ENCODE data around the gene FAM228A.

The FAM228A gene

DNA sequence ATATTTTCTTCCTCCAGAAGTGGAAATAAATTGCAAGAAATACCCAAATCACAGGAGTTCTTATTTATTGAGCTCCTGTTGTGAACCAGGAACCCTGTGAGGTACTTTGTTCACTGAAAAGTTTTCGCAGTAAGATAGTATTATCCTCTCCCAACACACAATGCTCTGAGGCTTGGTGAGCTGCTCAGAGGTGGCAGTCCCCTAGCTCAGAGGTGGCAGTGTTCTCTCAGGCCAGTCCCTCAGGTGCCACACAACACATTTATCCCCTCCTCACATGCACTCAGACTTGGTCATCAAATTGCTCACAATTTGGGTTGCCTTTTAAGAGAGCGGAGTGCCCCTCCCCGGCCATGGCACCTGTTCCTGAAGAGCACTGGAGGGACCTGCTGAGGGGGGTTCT lies 25.9 kb downstream of the FAM228A start:
- DNase-seq (ENCODE audit: extremely low read depth, low read depth): no peak
- TF ChIP-seq, protein P1, sequence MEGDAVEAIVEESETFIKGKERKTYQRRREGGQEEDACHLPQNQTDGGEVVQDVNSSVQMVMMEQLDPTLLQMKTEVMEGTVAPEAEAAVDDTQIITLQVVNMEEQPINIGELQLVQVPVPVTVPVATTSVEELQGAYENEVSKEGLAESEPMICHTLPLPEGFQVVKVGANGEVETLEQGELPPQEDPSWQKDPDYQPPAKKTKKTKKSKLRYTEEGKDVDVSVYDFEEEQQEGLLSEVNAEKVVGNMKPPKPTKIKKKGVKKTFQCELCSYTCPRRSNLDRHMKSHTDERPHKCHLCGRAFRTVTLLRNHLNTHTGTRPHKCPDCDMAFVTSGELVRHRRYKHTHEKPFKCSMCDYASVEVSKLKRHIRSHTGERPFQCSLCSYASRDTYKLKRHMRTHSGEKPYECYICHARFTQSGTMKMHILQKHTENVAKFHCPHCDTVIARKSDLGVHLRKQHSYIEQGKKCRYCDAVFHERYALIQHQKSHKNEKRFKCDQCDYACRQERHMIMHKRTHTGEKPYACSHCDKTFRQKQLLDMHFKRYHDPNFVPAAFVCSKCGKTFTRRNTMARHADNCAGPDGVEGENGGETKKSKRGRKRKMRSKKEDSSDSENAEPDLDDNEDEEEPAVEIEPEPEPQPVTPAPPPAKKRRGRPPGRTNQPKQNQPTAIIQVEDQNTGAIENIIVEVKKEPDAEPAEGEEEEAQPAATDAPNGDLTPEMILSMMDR (IDR thresholded peaks at IDR 0.05; ENCODE audit: low read depth, low read length, missing control alignments): no peak
- H3K4me3 ChIP-seq (replicated peaks; ENCODE audit: low read depth, low read length): no peak overlapping the region

DNA sequence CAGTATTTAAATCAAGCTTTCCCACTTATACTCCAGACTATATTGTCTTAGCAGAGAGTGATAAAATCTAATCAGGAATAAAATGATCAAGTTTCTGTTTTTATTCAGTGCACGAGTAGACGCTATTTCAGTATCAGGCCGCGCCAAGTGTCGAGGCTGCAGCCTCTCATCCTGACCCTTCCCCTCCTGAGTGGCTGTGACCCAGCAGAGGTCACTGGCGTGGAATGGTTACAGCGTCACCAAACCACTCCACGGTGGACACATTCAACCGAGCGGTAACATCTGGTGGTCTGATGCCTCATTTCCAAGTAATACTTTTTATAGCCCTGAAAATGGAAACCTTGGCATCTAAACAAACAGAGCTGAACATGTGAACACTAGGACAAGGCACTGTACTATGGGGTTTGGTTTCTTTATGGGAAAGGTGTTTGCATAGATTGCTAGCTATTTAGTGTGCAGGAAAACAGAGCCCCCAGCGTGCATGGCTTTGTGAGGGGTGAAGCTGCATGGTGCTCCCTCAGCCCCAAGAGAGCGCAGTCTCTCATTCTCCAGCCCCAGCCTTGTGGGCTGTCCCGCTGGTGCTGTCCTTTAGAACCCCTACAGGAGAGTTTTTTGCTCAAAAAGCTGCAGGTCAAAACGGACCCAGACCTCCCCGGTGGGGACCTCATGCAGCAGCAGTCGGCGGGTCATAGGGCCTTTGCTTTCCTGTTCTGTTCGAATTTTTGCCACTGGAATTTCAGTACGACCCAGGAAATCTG lies 28.4 kb downstream of the FAM228A start:
- DNase-seq (ENCODE audit: extremely low read depth, low read depth): peak; percentile 20
- TF ChIP-seq, protein P1 (IDR thresholded peaks at IDR 0.05; ENCODE audit: low read depth, low read length, missing control alignments): no peak
- H3K4me3 ChIP-seq (replicated peaks; ENCODE audit: low read depth, low read length): no peak overlapping the region

DNA sequence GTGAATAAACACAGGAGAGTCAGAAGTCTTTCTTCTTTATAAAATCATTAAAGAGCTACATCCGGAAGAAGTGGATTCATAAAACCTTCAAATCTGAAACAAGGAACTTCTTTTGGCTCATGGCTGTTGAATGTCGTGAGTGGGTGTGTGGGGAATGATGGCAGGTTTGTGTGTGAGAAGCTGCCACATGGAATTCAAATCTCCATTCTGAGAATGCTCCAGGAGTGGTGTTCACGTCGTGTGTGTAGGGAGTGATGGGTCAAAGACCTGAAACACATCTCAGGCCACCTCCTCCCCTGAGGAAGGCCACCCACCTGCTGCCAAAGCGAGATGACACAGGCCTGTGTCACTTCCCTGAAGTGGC lies 28.9 kb downstream of the FAM228A start:
- DNase-seq (ENCODE audit: extremely low read depth, low read depth): no peak
- TF ChIP-seq, protein P1 (IDR thresholded peaks at IDR 0.05; ENCODE audit: low read depth, low read length, missing control alignments): no peak
- no peak overlapping the region for H3K4me3 ChIP-seq (replicated peaks; ENCODE audit: low read depth, low read length)

DNA sequence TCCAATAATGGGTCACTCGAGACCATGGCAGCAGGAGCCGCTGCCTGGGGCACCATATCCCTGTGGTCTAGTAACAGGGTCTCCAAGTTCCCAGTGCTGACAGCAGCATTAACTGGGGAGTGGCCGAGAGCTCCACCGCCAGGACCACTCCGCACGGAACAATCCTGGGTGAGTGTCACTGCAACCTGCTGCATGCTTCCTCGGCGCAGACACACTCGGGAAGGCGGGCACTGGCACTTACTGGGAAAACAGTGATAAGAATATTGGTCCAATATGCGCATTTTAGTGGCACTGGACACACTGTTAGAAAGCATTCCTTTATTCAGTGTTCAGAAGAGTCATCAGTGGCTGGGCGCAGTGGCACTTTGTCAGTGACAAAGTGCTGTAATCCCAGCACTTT lies 29.7 kb downstream of the FAM228A start:
- H3K4me3 ChIP-seq (replicated peaks; ENCODE audit: low read depth, low read length): no peak overlapping the region
- DNase-seq (ENCODE audit: extremely low read depth, low read depth): no peak
- TF ChIP-seq, protein P1 (IDR thresholded peaks at IDR 0.05; ENCODE audit: low read depth, low read length, missing control alignments): no peak

DNA sequence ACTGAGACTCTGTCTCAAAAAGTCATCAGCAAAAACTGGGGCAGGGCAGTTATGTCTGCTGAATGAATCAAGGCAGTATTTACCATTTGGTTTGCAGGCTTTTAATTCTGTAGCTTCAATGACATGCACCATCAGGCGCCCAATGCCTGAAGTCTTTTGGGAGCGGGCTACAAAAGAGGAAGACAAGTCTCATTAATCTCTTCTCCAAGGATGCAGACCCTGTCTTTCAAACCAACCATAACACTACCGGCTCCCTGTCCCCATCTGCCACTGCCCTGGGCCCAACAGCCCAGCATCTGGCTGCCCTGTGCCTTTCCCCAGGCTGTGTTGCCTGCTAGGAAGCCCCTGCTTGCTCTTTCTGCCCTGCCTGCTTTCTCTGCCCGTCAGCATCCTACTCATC lies 30.3 kb downstream of the FAM228A start:
- DNase-seq (ENCODE audit: extremely low read depth, low read depth): no peak
- TF ChIP-seq, protein P1 (IDR thresholded peaks at IDR 0.05; ENCODE audit: low read depth, low read length, missing control alignments): no peak
- H3K4me3 ChIP-seq (replicated peaks; ENCODE audit: low read depth, low read length): no peak overlapping the region

DNA sequence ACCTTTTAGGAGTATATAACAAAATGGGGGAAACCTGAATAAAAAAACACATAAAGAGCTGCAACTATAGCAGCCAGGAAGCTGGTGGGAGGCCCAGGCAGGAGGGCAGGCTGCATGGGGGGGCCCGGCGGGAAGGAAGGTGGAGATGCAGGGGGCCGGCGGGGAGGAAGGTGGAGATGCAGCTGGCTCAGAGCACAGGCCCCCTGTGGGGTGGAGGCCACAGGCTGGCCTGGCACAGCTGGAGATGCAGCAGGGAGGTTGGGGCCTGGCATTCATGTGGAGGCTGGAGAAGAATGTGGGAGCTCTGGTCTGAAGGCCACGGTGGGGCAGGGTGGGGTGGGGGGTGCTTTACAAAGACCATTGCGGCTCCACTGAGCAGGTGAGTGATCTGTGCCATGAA lies 31.4 kb downstream of the FAM228A start:
- TF ChIP-seq, protein P1 (IDR thresholded peaks at IDR 0.05; ENCODE audit: low read depth, low read length, missing control alignments): no peak
- DNase-seq (ENCODE audit: extremely low read depth, low read depth): no peak
- no peak overlapping the region for H3K4me3 ChIP-seq (replicated peaks; ENCODE audit: low read depth, low read length)

DNA sequence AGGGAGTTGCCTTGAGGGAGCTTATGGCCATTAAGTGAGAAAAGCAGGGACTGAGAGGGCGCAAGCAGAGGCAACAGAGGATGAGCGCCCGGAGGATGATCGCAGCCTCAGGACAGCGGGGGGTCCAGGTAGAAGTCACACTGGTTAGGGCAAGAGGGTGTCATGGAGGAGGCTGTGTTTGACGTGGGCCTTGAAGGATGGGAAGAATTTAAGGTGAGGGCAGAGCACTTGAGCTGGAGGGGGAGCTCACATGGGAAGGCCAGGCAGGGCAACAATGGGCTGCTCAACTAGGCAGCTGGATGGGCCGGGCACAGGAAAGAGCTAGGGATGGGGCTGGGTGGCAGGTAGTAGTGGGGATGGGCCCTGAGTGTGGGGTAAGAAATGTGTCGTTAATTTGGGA lies 31.9 kb downstream of the FAM228A start:
- TF ChIP-seq, protein P1 (IDR thresholded peaks at IDR 0.05; ENCODE audit: low read depth, low read length, missing control alignments): no peak
- no peak for DNase-seq (ENCODE audit: extremely low read depth, low read depth)
- H3K4me3 ChIP-seq (replicated peaks; ENCODE audit: low read depth, low read length): no peak overlapping the region

Measured in HFF-Myc (cell line).